Left forelimb (tissue), 1 donor: ENCODE data around the gene CCDC40.

Source experiments
- DNase-seq: peaks from one replicate; pipeline ENCODE4 v3.0.0-alpha.2; 2018; ENCODE audit warnings: low spot score

Gene CCDC40

DNA sequence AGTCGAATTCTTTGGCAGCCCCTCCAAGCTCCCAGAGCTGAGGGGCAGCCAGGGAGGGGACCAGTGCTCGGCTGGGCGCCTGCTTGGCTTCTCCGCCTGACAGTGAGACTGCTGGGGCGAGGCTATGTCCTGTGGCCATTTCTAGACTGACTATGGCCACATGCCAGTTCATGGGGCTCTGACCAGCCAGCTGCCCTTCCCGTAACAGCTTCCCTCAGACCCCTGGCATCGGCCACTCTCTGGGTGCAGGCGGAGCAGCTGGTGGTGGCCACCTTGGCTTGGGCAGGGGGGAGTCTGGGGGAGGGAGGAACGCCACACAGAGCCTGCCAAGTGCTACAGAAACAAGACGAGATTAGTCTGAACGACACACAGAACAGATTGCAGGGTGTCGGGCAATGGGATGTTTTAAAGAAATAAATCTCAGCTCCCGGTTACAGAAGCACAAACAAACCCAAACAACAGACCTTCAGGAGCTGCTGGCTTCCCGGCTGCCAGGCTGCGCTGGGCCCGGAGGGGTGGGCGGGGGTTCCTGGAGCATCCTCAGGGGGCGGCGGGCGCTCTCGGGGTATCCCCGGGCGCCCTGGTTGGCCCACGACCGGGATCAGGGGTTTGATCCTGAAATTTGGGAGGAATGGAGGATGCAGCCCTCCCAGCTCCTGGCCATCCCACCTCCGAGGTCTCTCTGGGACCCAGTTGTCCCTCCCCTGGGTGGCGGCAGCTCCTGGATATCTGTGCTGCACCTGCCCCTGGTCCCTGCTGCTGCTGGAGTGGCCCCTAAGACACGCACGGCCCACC, 35.3 kb upstream of the CCDC40 start:
- DNase-seq: no peak

DNA sequence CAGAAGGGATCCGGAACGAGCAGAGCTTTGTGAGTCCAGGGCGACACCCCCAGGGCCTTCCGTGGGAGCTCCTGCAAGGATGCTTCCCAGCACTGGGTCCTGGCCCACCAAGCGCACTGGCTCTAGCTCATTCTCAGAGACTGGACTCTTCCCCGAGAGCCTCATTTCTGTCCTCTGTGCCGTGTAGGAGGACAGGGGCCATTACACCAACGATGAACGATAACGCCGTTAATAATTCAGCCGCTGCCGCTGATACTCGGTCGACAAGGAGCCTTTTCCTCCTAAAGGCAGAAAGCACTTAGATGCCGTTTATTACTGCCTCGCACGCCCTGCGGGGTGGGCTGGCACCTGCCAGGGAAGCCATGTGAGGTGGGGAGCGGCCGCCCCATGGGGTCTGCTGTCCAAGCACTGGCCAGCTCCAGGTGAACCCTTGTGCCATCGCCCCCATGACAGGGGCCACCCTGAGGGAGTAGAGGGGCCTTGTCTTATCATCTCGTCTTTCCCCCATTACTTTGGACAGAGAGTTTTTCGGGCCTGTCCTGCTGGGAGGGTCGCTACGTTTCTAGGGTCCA, 34.3 kb upstream of the CCDC40 start:
- no peak for DNase-seq

DNA sequence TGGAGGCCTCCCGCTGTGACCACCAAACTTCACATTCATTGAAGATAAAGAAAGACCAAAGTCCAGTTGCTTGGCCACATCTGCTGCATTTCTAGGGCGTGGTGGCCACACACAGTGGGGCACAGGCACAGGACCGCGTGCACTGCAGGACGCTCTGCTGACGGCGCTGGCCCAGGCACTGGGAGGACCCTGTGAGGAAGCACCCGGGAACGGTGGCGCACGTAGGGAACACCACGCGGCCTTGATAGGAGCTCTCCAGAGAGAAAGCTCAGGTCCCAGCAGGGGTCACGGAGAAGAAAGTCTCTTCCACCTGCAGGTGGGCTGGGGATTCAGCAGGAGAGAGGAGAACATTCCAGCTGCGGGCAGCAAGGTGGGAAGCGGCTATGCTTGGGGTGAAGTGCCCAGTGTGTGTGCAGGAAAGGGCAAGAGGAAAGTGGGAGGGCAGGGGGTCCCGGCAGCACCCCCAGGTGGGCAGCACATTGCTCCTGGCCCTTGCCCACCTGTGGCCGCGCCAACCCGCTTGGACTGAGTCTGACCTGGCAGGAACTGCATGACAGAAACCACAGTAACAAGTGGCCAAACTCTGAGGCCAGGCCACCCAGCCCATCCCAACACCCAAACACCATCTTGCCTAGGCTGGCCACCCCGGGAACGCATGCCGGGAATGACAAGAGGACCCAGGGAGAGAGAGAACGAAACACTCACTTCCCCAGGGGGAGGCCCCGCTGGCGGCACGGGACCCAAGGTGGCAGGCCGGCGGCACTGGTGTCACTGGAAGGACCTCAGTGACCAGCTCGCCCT, 33.6 kb upstream of the CCDC40 start:
- DNase-seq: no peak

DNA sequence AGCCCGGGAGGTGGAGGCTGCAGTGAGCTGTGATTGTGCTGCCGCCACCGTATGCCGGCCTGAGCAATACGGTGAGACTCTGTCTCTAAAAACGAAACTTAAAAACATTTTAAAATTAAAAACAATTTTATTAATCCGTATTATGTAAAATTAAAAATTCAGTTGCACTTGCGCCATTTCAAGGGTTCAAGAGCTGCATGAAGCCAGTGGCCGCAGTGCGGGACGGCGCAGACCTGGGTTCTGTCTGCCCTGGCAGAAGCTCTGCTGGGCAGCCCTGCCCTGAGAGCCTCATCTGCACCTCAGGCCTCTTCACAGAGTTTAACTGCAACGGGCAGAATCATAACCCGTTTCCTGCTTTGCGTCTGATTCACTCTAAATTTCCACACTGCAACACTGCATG, 32.5 kb upstream of the CCDC40 start:
- DNase-seq: no peak

DNA sequence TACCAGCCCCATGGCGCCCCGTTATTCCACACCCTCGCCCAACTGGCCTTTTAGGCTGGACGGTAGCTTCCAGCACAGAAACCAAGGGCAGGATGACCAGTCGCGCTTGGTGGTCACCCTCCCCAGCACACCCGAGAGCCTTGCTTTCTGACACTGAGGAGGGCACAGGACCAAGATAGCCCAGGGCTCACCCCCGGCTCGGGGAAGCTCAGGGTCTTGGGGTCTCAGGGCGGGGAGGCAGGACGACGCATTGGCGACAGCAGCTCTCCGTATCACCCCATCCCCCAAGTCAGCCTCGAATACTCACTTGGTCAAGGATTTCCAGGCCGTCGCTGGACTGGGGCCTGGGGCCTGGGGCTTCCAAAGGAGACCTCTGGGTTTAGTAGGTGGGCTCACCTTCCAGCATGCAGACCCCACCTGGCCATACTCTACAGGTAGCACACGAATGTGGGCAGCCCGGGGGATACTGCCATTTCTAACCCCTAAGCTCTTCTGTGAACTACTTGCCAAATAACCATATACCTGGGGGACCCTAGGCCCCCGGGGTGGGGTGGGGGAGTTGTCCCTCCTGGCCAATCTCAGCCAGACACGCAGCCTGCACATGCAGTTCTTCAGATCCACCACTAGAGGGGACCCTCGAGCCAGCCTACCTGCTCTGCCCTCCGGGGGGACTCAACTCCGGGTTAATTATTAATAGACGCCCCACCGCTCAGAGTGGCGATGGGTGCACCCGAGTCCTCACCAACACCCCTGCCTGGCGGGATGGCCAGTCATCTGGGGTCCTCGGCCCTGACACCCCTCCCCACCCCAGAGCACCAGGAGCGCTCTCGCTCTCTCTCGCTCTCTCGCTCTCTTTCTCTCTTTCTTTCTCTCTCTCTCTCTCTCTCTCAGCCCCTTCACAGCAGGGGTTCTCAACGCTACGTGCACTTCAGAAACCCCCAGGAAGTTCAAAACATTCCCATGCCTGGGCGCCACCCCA, 30.8 kb upstream of the CCDC40 start:
- no peak for DNase-seq

DNA sequence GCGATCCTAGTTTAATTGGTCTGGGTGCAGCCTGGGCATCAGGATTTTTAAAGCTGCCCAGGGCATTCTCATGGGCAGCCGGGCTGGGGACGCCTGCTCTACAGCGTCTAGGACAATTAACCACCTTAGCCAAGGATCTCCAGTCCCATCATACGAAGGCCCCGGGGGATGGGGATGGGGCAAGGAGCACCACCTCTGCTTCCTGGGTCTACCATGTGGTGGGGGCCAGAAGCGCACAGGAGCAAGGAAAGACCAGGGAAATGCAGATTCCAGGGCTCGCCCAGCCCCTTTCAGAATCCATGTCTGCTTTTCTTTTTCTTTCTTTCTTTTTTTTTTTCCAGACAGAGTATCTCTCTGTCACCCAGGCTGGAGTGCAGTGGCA, 30.1 kb upstream of the CCDC40 start:
- no peak for DNase-seq

DNA sequence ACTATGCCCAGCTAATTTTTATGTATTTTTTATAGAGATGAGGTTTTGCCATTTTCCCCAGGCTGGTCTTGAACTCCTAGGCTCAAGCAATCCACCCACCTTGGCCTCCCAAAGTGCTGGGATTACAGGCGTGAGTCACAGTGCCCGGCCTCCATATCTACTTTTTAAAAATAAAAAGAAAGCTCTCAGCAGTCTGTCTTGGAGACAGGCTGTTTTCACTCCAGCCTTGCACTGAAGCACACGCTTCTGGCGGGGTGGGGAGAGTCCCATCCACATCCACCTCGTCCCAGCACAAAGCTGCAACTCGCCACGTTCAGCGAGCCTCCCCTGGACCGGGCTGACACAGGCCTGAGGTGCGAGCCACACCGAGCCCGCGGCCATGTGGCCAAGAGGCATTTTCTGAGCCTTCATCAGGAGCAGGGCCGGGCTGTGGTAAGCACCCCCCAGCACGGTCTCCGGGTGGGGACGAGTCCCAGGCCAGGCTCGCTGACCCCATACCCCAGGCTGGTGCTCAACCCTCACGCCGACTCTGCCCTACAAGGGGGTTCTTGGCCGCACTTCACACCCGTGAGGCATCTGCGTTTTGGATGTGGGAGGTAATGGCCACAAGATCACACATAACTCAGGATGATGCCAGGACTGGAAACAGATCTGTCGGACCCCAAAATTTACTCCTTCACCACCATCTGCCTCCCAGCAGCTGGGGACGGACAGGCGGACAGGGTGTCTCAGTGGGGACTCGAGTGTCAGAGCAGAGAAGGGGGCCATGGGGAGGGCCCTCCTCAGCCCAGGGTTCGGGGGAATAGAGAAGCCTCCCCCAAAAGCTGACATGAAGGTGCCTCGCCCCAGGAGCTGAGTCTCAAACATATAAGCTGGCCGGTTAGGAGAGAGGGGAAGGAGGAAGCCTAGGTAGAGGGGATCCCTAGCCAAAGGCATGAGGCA, 29.4 kb upstream of the CCDC40 start:
- no peak for DNase-seq

DNA sequence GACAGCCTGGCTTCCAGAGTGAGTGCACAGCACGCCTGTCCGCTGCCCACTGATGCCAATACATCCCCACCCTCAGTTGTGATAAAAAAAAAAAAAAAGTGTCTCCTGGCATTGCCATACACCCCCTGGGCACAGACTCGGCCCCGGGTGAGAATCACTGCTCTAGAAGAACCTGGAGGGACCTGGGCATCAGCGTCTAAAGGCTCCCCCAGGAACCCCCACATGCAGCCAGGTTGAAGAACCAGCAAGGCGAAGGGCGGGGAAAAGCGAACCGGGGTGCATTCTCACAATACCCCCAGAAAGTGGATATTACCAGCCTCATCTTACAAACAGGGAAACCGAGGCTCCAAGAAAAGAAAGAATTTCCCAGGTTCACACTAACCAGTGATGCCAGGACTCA, 28.5 kb upstream of the CCDC40 start:
- no peak for DNase-seq

DNA sequence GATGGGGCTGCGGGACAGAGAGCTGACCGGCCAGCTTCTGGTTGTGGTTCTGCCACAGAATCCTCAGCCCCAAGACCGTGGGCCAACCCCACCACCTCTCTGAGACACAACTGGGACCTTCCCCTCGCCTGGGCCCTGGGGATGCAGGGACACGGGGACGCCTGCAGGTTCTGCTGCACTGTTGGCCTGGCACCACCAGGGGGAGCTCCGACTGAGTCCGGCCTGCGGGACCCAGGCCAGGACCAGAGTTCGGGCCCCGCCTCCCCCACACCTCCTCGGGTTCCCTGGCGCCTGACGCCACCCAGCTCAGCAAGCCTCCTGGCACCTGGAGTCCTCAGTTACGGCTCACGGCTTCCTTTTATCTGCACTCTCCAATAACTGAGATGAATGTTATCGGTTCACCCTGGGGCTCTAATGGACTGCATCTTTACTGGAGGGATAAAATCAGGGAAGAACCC, 28.0 kb upstream of the CCDC40 start:
- DNase-seq: no peak

DNA sequence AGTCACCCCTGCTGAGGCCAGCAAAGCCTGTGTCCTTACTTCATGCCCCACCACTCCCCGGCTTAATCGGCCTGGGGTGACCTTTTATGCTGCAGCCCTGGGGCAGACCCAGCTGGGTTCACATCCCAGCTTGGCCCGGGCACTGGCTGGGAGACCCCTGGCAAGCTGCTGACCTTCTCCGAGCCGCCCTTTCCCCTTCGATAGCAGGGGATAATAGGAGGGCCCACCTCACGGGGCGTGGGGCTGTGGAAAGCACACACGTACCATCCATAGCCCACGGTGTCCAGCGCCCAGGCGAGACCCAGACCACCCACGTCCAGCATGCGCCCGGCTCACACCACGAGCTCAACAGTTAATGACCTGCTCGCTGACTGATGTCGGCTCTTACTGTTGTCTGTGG, 27.6 kb upstream of the CCDC40 start:
- no peak for DNase-seq

DNA sequence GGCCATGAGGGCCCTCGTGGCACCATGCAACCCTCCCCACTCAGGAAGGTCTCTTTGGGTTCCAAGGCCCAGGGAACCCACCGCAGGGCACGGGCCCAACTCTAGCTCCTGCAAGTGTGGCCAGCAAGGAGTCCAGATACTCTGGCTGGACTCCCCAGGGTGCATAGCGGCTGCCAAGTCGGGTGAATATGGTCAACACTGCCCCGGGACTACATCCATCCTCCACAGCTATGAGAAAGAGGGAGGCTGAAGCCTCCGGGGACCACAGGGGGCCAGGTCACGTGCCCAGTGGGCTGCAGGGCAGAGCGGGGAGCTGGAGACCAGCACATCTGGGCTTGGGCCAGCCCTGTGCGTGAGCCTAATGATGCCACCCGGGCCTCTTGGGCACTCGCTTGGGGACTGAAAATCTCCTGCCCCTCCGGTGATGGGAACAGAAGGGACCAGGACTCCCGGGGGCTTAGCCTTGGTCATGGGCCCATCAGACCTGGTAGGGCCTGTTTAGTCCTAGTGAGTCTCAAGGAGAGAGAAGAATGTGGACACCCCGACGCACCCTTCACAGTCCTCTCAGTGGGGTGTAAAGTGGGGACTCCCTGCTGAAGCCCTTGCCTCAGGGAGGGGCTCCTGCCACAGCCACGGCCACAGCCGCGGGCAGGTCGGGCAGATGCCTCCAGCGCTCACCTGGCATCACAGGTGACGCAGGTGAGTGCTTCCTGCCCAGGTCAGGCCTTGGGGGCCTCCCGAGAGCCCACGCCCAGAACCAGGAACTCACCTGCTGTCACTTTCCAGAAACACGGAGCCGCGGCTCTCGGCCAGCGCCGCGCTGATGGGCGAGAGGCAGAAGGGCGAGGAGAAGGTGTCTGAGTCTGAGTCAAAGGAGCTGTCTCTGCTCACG, 26.8 kb upstream of the CCDC40 start:
- no peak for DNase-seq

DNA sequence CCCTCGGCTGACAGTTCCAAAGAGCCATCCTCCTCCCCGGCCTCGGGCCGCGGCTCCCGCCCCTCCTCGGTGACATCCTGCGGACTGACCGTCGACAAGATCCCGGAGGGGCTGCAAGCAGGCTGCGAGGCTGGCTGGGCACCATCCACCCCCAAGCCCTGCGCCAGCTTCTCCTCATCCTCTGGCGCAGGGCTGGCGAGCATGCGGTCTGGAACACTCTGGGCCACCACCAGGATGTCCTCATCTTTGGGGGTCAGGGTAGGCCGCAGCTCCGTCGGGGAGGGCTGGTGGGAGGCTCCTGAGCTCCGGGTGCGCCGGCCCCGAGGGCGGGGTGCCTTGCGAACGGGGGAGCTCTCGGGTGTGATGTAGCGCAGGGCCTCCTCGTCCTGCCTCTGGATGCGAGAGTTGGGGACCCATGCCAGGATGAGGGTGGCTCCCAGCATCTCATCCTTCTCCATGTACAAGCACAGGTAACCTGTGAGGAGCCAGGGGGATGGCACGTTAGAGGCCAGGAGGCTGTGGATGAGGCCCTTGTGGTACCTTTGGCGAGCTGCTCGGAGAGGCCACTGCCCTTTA, 26.1 kb upstream of the CCDC40 start:
- no peak for DNase-seq

DNA sequence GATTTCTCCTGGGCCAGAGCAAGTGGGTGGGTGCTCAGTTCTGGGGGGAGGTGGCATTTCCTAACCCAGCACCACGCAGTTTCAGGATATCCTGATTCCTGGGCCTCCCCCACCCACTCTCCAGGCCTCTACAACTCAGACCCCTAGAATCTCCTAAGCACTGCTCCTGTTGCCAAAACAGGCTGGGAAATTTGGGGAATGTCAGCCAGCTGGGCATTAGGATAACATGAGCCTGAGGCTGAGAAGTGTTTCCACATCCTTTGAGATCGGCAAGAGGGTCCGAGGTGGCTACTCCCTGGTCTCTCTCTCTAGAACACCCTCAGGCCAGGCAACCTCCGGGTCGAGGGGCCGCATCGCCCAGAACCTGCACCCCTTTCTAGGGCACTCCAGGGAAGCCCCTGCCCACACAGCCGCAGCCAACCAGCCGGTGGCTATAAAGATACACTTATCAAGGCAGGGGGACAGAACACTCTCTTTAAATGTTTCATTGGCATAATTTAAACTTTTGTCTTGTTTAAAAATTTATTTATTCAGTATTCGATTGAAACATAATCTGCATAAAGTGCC, 24.4 kb upstream of the CCDC40 start:
- no peak for DNase-seq

DNA sequence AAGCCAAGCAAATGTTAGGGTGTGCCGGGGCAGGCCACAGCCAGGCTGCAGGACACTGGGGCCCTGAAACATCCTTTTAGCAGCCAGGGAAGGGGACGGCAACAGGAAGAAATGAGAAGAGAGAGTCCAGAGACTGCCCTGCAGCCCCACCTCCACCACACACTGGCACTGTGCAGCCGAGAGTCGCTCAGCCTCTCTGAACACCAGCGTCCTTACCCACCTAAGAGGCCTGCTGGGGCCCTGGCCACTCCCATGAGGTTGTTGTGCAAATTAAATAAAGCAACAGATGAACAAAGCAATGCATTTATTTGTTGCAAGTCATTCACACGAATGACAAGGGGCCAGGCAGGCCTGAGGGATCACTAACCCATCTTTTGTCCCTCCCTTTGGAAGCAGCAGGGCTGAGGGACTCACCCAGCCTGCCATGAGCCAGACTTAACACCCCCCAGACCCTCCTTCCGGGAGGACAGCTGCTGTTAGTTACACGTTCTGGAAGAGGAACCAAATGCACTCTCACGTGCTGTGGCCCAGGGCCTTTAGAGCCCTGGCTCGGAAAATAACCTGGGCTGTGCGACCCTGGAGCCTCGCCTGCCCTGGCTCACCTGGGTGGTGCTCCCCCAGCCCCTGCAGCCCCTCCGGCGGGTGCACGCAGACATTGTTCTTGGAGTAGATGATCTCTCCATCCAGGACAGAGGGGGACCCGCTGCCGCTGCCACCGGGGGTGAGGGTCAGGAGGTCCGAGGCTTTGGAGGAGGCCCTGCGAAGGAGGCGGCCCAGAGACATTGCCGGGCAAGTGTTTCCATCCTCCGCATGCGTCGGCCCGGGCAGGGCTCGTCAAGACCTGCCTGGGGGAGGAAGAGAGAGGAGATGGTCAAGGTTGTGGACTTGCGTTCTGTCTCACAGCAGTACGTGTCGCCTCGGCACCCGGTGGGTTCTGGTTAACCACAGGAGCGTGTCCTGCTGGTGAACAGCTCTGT, 23.4 kb upstream of the CCDC40 start:
- no peak for DNase-seq

DNA sequence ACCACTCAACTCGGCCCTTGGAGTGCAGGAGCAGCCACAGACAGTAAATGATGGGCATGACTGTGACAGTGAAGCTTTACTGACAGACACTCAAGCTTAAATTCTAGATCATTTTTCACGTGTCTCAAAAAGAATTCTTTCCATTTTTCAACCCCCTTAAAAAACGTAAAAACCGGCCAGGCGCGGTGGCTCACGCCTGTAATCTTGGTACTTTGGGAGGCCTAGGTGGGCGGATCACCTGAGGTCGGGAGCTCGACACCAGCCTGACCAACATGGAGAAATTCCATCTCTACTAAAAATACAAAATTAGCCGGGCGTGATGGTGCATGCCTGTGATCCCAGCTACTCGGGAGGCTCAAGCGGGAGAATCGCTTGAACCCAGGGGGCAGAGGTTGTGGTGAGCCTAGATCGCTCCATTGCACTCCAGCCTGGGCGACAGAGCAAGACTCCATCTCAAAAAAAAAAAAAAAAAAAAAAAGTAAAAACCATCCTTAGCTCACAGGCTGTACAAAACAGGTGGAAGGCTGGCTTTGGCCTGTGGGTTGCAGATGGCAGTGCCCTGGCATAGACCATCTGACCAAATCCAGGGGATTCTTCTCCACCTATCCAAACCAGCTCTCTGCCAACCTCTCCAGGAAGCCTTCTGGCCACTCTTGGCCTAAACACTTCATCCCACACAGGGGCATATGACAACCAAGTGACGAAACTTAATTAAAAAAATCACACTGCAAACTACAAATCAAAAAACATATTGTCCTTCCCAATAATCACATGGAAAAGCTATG, 19.0 kb upstream of the CCDC40 start:
- DNase-seq: no peak

DNA sequence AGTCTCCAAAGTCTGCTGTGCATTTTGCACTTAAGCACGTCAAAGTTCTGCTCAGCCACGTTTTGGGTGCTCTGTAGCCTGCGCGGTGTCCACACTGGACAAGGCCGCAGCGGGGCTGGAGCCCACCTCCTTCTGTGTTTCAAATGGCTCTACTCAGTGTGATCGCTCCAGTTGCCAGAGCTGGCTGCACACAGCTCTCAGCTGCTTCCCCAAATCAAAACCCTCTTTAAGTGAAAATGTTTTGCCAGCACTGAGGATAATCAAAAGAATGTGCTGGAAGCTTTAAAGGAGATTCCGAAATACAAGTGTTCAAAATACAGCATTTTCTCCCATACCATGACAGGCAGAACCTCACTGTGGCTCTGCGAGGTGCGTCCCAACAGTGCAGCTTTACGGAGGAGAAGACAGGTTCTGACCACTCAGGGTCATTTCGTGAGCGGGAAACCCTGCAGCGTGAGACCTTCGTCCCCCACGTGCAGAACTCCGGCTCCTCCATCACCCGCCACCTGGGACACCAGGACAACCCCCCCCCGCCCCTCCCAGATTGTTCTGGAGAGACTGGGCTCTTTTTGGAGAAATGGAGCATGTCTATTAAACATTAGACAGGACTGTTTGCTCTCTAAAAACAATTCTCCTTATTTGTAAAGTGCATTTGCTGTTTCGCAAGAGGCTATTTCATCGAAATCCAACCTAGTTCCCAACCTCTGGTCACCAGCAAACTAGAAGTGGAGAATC, 17.4 kb upstream of the CCDC40 start:
- DNase-seq: no peak
